Left ventricle myocardium inferior (tissue), 1 donor: ENCODE results near the gene LINGO4. TPM values are rescaled to one million over a fixed set of nuclear protein-coding genes. Genes with fewer than 3 reads are reported as not detected.

Experiments
- DNase-seq: peaks from one replicate; pipeline ENCODE4 v3.0.0-alpha.2; 2020
- H3K27ac ChIP-seq: fragments of 200-600 bp; replicated peaks from 2 replicates; pipeline ENCODE4 v1.8.0; 2021
- H3K27me3 ChIP-seq: fragments of 200-600 bp; 2 replicates; pipeline ENCODE4 v1.8.0; 2021; ENCODE audit warnings: low read depth
- H3K36me3 ChIP-seq: fragments of 200-600 bp; 2 replicates; pipeline ENCODE4 v1.8.0; 2021
- H3K4me1 ChIP-seq: fragments of 200-600 bp; 2 replicates; pipeline ENCODE4 v1.8.0; 2021
- H3K4me3 ChIP-seq: fragments of 200-600 bp; 2 replicates; pipeline ENCODE4 v1.8.0; 2021; ENCODE audit warnings: mild to moderate bottlenecking, moderate library complexity
- H3K9me3 ChIP-seq: fragments of 200-600 bp; replicated peaks from 2 replicates; pipeline ENCODE4 v1.8.0; 2021
- intact Hi-C: fragments of 100-400 bp; cut with micrococcal nuclease; formaldehyde crosslinking; loops from one replicate; pipeline ENCODE4 v1.11.0; 2022
- total RNA-seq: library from RNA; stranded (reverse); fragmentation: NEBNext Ultra II Directional; extraction: Animal tissue kit (Norgen Biotek cat#: 25700); gene quantifications from one replicate; pipeline ENCODE4 v1.2.1, GENCODE V29; 2021
- TF ChIP-seq, protein P1 (sequence below): fragments of 200-600 bp; IDR thresholded peaks from 2 replicates; pipeline ENCODE4 v1.8.0; 2021; ENCODE audit warnings: antibody characterized with exemption, mild to moderate bottlenecking, borderline replicate concordance
- donor health status: DM: no; HTN: yes; CAD: no; lungs with severe emphysema.

LINGO4 gene
- total RNA-seq, 1 donor from 2014 or later = 0.77 TPM

DNA sequence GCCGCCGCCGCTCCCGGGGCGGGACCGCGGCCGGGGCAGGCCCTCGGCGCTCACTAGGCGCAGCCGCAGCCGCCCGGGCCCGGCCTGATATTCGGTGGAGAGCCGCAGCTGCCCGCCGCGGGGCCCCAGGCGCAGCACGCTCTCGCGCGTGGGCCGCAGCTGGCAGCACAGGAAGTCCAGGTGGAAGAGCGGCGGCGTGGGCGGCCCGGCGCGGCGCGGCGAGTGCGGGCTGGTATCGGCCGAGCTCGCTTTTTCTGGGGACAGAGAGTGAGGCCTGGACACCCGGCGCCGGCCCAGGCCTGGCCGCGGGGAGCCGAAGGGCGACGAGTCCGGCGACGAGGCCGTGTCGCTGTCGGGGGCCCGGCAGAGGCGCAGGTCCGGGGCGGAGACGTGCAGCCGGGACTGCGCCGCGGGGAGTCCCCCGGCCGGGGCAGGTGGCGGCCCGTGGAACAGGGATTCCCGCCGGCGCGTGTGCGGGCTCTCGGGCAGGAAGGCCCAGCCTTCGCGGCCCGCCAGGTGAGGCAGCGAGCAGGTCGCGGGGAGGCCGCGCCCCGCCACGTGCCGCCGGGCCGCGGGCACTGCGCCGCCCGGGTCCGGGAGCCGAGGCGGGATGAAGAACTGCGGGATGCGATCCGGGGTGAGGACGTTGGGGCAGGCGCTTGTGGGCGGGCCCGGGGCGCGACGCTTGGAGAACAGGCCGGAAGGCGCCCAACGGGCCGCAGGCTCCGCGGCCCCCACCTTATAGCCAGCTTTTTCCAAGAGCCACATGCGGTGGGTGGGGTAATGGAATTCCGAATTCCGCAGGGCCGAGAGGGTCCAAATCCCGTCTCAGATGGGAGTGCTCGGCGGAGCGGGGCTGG is 33.2 kb upstream of the LINGO4 start:
- Histone ChIP-seq H3K4me1 (peaks cover 28% of the 10 kb centered on the region), H3K36me3 (no peaks in the 10 kb centered on the region), H3K9me3 (no peaks in the 10 kb centered on the region), H3K4me3 (peak overlapping the region; percentile 68), H3K27ac (no peak overlapping the region), H3K27me3 (peaks cover 62% of the 10 kb centered on the region)
- DNase-seq = no peak
- intact Hi-C loops = no loop called here
- TF ChIP-seq, protein P1, sequence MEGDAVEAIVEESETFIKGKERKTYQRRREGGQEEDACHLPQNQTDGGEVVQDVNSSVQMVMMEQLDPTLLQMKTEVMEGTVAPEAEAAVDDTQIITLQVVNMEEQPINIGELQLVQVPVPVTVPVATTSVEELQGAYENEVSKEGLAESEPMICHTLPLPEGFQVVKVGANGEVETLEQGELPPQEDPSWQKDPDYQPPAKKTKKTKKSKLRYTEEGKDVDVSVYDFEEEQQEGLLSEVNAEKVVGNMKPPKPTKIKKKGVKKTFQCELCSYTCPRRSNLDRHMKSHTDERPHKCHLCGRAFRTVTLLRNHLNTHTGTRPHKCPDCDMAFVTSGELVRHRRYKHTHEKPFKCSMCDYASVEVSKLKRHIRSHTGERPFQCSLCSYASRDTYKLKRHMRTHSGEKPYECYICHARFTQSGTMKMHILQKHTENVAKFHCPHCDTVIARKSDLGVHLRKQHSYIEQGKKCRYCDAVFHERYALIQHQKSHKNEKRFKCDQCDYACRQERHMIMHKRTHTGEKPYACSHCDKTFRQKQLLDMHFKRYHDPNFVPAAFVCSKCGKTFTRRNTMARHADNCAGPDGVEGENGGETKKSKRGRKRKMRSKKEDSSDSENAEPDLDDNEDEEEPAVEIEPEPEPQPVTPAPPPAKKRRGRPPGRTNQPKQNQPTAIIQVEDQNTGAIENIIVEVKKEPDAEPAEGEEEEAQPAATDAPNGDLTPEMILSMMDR = no peak

DNA sequence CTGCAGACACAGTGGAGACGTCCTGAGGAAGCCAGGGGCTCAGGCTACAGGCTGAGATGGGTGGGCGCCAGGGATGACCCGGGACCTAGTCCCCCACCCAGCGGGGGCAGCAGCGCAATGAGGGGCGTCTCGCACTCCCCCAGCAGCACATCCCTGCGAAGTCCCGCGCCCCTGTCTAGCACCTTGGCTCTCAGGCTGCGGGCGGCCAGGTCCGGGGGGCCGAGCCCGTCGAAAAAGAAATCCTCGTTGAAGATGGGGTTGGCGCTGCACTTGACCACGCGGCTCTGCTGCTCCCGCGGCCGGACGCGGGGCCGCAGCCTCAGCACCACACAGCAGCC is 32.6 kb upstream of the LINGO4 start:
- peaks cover 62% of the 10 kb centered on the region for H3K27me3 ChIP-seq
- intact Hi-C loops = no loop called here
- H3K9me3 ChIP-seq = no peaks in the 10 kb centered on the region
- no peak for DNase-seq
- no peak overlapping the region for H3K27ac ChIP-seq
- TF ChIP-seq, protein P1 = no peak
- peaks cover 34% of the 10 kb centered on the region for H3K4me1 ChIP-seq
- H3K4me3 ChIP-seq = peak overlapping the region; percentile 68
- H3K36me3 ChIP-seq = no peaks in the 10 kb centered on the region

DNA sequence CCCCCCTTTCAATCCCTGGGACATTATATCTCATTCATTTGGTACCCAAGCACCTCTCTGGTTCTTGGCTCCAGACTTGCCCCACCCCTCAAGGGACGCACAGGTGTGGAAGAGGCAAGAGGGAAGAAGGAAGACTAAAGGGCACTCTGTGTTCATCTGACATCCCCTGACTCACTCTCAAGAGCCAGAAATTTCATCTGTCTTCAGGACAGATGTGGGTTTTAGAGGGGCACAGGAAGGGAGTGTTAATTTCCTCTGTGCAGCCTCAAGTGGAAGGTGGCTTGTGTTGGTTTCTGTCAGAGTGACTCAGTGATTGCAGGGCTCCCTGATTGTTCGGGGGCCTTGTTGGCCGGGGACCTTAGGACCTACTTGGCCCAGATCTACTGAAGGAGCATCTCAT is 32.0 kb upstream of the LINGO4 start:
- H3K27ac ChIP-seq = no peak overlapping the region
- peaks cover 55% of the 10 kb centered on the region for H3K27me3 ChIP-seq
- intact Hi-C loops = no loop called here
- no peaks in the 10 kb centered on the region for H3K9me3 ChIP-seq
- H3K36me3 ChIP-seq = no peaks in the 10 kb centered on the region
- no peak overlapping the region for H3K4me3 ChIP-seq
- peaks cover 39% of the 10 kb centered on the region for H3K4me1 ChIP-seq
- DNase-seq = no peak
- TF ChIP-seq, protein P1 = no peak

DNA sequence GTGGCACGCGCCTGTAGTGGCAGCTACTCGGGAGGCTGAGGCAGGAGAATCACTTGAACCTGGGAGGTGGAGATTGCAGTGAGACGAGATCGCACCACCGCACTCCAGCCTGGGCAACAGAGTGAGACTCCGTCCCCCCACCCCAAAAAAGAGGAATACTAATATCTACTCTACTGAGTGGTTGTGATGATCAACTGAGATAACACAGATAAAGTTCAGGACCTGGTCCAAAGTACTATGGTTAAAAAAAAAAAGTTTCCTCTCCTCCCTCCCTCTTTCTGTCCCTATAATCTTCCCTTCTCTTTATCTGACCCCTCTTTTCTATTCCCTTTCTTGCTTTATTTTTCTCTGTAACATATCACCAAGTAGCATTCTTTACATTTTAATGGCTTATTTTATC is 30.4 kb upstream of the LINGO4 start:
- intact Hi-C loops = no loop called here
- no peaks in the 10 kb centered on the region for H3K36me3 ChIP-seq
- DNase-seq = no peak
- TF ChIP-seq, protein P1 = no peak
- H3K27me3 ChIP-seq = peaks cover 39% of the 10 kb centered on the region
- H3K4me1 ChIP-seq = peaks cover 44% of the 10 kb centered on the region
- no peak overlapping the region for H3K4me3 ChIP-seq
- H3K27ac ChIP-seq = no peak overlapping the region
- no peaks in the 10 kb centered on the region for H3K9me3 ChIP-seq

DNA sequence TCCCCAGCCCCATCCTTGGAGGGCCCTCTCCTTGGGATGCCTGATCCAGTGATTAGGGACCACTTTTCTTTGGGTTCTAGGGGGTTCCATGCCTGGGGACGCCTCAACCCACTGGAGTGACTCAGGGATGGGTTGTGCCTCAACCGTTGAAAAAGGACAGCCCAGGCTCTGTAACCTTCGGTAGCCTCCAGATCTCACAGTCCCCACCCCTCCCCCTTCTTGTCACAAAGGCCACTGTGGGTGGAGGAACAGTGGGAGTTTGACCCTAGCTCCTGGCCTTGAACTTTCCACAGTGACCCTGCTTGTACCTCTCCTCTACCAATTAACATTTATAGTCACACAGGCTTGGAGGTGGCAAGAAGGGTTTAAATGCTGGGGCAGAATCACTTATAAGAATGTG is 29.0 kb upstream of the LINGO4 start:
- H3K27me3 ChIP-seq = peaks cover 26% of the 10 kb centered on the region
- no peak for DNase-seq
- intact Hi-C loops = no loop called here

More for the DNA sequence above, 29.0 kb upstream of the LINGO4 start:
- no peaks in the 10 kb centered on the region for H3K9me3 ChIP-seq
- H3K27ac ChIP-seq = no peak overlapping the region
- H3K4me3 ChIP-seq = no peak overlapping the region
- TF ChIP-seq, protein P1 = no peak
- peaks cover 43% of the 10 kb centered on the region for H3K4me1 ChIP-seq
- H3K36me3 ChIP-seq = no peaks in the 10 kb centered on the region
